ENCODE results near the gene KICS2.
"Not testable (repeated sequence)": the region's sequence is repeated elsewhere in the genome, so short reads cannot be mapped to it uniquely, and the experiment has no call there.

The KICS2 gene

DNA sequence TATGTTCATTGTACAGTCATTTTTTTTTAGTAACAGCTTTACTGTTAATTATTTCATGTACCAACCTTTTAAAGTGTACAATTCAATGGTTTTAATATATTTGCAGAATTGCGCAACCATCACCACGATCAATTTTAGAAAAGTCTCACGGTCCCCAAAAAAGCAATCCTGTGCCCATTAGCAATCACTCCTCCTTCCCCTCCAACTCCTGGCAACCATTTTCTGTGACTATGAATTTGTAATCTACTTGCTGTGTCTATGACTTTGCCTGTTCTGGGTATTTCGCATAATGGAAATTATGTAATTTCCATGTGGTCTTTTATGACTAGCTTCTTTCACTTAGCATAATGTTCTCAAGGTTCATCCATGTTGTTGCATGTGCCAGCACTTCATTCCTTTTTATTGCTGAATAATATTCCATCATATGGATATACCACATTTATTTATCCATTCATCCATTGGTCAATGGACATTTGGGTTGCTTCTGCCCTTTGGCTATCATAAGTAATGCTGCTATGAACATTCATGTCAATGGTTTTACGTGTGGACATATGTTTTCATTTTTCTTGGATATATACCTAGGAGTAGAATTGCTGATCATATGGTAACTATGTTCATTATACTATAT lies 9.9 kb downstream of the KICS2 start:
- DNase-seq = no peak

DNA sequence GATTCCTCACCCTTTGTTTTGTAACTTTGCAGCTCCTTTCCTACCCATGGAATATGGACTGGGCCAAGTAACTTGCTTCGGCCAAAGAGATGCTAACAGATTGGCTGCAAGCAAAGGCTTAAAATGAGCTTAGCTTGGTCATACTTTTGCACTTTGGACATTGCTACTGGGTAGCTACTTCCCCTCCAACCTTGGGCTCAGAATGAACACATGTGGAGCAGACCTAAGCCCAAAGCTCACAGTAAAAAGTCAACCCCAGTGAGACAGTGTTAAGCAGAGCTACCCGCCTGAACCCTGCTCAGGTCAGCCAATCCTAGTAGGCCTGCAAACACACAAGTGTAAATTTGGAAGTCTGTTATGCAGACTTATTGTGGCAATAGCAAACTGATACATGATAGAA lies 14.6 kb downstream of the KICS2 start:
- DNase-seq = no peak

DNA sequence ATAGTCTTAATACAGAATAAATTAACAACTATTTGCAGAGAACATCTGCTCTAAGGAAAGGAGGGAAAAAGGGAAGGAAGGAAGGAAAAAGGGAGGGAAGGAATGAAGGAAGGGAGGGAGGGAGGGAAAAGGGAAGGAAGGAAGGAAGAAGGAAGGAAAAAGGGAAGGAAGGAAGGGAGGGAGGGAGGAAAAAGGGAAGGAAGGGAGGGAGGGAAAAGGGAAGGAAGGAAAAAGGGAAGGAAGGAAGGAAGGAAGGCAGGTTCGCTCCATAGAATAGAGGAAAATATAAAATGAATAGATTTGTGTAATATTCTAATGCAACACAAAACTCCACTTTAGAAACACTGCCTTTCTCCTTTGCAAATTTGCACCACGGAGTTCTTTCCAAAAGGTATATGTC lies 16.6 kb downstream of the KICS2 start:
- DNase-seq = no peak

DNA sequence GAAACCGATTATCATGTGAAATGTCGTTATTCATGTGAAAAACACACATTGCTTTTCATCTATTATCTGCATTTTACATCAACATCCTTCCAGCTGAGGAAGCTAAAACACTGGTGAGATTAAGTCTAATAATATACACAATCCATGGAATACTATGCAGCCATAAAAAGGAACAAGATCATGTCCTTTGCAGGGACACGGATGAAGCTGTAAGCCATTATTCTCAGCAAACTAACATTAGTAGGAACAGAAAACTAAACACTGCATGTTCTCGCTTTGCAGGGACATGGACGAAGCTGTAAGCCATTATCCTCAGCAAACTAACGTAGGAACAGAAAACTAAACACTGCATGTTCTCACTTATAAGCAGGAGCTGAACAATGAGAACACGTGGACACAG lies 18.3 kb downstream of the KICS2 start:
- no peak for DNase-seq

DNA sequence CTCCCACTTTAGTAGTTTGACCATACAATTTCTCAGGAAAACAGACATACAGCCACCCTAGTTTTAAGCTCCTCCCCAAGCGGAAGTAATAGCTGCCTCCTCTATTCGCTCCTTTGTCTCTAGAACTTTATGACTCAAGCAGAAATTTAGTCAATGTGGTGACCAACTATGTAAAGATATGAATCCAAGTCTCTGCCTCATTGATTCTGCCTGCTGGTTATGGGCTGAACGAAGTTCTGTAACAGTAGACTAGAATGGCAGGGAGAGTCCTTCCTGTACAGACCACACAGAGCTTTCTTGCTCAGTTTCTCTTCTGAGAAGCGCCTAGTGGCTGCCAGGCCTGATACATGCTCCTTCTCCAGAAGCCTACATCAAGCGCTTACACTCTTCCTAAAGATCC lies 19.1 kb downstream of the KICS2 start:
- DNase-seq = no peak

DNA sequence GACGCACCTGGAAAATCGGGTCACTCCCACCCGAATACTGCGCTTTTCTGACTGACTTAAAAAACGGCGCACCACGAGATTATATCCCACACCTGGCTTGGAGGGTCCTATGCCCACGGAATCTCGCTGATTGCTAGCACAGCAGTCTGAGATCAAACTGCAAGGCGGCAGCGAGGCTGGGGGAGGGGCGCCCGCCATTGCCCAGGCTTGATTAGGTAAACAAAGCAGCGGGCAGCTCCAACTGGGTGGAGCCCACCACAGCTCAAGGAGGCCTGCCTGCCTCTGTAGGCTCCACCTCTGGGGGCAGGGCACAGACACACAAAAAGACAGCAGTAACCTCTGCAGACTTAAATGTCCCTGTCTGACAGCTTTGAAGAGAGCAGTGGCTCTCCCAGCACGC lies 26.3 kb downstream of the KICS2 start:
- DNase-seq = not testable (repeated sequence)

DNA sequence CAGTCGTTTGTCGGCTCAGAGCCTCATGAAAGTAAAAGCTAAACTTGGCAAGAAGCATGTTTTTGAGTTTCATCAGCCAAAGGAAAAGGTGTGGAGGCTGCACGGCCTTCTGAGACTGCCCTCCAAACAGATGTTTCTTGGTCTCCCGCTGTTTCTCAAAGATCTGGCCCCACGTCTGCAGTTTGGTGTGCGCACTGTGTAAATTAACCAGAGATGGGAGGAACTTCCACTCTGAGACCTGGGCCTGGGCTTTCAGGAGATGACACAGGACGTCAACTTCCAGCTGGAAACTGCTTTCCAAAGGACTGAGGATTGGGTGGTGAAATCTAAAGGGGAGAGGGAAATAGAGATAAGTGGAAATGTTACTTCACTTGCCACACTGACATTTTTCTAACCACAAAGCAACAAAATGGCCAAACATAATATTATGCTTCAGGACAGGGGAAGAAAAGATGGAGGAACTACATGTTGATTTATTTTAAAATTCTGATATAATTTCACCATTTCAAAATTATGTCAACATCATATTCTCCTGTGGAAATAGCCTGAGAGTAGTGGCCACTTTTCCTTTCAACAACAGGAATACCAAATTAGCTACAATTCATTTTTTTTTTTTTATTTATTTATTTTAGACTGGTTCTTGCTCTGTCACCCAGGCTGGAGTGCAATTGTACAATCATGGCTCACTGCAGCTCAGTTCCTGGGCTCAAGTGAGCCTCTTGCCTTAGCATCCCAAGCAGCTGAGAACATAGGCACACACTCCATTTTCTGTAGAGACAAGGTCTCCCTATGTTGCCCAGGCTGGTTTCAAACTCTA lies 27.6 kb downstream of the KICS2 start:
- DNase-seq = no peak

DNA sequence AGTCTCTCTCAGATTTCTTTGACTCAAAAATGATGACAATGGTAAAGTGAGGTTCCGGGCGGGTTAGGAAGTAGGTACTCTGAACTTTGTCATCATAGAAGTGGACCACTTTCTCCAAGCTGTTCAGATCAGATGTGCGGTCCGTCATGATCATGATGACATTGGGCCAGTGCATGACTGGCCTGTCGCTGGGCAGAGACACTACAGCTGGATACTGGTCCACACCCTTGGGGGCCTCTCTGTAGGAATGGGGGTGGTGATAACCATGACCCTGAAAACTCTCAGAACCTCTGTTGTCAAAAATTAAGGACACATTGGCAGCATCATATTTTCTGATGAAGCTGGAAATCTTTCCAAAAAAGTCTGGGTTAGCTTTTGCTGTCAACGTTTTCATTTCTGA lies 28.2 kb downstream of the KICS2 start:
- DNase-seq = no peak

DNA sequence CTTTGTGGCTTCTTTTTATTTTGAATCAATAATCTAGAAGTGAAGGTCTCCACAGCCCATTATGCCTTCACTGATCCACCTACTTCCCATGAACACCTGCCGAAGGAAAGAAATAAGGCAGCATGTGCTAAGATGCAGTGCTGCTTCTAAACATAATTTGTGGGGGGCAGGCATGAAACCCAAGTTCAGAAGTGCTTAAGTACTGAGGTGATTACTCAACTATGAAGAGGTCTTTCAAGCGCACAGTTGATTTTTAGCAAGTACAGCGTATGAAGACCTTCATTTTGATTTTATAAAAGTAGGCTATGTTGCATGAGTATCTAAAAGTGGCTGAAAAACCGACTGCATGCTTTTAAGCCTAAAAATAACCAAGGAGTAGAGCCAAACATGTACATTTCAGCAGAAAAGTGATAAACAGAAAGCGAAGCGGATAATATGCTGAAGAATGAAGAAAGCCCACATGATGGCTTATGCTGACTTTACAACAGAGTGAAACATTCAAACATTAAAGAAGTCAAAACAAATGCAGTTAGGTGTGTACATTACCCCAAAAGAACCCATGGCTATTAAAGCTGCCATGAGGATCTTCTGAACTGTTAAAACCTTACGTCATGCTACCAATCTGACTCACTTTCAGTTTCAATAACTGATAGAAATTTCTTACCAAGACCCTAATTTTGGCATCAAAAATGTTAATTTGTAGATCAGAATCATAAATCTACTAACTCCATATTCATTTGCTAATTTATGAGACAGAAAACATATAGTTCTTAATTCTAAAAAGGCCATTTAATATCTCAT lies 29.3 kb downstream of the KICS2 start:
- DNase-seq = no peak

DNA sequence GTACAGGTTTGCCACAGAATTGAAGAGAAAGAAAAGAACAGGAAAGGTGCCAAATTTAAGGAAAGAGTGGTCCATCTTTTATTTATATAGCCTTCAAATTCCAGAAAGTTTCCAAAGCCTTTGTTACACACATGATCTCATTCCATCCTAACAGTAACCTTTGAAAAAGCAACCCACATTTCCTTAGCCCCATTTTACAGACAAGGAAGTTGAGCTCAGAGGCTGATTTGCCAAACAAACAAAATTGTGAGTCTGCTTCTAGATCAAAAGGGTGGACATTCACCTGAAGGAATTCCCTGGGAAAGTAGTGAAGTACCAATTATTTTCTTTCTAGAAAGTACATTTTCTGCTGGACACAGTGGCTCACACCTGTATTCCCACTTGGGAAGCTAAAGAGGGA lies 32.0 kb downstream of the KICS2 start:
- DNase-seq = no peak

DNA sequence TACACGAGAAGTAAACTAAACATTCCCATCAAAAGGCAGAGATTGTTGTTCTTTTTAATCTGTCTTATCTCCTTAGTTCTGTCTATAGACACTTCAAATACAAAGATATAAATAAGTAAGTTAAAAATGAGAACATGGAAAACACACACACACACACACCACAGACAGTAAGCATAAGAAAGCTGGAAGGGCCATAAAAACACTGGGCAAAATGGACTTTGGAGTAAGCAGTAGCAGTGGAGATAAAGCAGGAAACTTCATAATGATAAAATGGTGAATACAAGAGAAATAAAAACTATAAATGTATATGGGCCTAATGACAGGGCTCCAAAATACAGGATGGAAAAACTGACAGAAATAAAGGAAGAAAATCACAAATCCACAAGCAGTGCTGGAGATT lies 32.6 kb downstream of the KICS2 start:
- no peak for DNase-seq

DNA sequence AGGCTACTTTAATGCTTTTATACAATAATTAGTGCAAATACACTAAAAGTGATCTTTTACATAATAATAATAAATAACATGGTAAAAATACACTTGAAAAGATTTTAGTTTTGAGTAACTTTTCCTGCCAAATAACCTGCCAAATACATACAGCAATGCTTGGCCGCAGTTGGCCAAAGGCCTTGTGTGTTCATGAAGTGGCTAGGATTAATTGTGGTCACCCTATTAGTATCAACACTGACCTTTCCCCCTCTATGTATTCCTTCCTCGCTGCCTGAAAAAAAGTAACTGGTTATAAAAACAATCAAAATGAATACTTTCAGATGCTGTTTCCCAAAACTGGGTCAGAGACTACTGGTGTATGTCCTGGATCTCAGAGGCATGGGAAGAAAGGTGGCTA lies 34.3 kb downstream of the KICS2 start:
- DNase-seq = no peak

DNA sequence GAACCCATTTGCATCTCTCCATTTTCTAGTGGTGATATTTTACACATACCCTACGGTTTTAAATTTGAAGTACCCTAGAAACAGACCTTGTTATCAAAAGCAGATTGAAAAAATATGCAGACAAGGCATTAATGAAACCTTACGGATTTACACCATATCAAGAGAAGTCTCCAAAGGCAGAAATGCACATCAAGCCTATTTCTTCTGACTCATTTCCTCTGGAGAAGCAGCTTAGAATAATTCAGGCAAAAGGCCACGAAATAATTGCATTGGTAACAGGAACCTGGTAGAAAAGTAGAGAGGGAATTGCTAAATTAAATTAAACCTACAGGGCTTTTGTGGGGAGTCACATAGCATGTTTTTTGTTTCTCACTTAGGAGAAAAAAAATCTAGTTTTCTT lies 34.7 kb downstream of the KICS2 start:
- DNase-seq = no peak

DNA sequence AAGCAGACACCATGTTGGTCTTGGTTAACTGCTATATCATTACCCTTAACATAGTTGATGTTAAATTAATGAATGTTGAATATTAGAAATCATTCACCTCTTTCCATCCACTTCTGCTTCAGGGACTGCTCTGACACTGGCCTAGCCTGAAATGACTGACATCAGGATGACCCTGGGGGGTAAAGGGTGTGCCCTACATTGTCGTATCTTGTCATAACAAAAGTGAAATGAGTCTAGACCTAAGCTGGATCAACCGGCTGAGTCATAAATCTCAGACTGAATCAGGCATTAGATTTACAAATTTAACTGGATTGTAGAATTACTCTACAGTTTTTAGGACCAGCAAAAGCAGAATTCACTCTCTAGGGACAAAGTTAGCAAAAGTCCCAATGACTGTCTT lies 35.3 kb downstream of the KICS2 start:
- no peak for DNase-seq

DNA sequence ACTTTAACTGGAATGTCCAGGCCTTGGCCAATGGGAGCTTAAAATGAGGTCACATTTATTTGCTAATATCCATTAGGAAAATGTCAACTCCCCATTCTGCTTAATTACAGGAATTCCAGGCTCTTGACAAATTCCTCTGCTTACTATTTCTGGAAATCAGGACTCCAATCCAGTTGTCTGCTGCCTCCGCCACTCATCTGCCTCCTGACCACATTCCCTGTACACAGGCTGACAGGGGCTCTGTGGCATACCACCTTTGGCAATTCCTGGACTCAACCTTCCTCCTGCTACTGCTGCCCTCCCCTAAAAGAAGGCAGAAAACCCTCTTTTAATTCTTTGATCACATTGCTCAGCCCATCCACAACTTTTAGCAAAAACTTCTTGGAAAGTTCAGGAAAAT lies 37.9 kb downstream of the KICS2 start:
- no peak for DNase-seq

DNA sequence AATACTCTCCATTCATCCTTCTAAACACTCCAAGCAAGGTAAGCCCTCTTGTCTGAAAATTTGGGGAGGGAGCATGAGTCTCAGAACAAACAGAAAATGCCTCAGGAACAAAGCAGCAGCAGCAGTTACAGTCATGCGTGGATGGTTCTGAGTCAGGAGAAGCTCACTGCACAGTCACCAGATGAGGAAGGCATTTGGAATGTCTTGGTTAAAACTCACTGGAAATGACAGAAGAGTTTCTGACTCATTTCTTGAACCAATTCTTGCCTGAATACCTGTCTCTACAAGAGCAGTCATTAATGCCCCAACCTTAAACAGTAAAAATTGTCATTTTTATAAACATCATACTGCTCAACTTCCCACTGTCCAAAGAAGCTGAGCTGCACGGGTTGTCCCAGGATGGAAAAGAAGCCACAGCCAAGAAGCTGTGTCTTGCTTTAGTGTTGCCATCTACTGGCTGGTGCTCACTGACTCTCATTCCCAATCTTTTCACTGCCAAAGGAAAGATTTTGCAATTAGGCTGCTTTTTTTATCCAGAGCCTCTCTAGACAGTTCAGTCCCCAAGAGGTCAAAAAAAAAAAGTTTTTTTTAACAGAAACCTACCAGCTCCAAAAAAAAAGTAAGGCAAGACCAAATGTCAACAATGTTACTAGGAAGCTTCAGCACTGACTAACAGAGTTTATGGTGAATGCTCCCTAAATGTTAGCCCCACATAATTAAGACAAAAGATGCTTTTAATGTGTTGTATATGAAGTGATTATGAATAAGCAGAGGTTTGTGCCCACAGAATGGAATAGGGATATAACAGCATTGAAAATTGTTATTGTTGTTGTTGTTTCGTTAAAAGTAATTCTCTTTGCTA lies 40.4 kb downstream of the KICS2 start:
- DNase-seq = peak in 1 of 2 experiments; percentile 50

DNA sequence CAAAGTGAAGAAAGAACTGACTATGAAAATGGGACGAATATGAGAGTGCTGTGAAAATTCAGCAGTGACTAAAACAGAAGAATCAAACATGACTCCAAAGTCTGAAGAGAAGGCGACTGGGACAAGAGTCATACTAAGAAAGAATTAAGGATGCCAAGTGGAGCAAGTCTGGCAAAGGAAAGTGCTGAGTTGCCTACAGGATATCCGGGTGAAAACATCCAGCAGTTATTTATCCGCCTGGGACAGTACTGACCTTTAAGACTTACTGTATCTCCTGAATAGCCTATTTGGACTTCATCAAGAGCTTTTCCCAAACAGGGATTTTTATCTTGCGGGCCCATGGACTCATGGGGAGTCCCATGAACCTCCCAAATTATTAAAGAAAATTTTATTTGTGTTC lies 41.1 kb downstream of the KICS2 start:
- no peak for DNase-seq

DNA sequence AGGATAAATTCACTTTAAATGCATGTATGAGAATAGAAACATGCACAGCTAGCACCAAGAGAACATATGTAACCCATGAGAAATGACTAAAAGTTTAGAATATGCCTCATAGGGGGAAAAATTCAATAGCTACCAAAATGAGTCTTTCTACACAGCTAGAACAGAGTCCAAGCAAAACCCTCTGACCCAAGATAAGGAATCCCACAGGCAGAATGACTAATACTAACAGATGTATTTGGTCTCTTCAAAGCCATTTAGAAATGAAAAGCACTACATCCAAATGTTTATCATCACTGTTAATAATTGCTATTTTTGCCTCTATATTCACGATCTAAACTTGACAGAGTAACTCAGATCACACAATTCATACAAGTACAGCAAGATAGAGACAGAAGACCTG lies 44.0 kb downstream of the KICS2 start:
- DNase-seq = no peak

DNA sequence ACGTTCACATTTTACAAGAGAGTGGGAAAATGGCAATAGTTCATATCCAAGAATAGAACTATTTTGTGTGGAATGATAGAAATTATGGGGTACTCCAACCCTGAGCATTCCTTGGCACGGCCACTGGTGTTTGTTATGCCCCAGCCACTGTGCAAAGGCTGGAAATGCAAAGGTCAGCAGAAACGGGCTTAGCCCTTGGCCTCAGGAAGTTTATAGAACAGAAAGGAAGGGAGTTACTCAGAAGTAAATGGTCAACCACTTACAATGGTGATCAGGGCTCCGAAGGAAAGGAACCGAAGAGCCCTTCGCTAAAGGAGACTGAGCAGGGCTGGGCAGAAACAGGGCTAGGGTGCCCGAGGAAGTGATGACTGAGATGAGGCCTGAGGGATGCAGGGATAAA lies 45.1 kb downstream of the KICS2 start:
- no peak for DNase-seq

DNA sequence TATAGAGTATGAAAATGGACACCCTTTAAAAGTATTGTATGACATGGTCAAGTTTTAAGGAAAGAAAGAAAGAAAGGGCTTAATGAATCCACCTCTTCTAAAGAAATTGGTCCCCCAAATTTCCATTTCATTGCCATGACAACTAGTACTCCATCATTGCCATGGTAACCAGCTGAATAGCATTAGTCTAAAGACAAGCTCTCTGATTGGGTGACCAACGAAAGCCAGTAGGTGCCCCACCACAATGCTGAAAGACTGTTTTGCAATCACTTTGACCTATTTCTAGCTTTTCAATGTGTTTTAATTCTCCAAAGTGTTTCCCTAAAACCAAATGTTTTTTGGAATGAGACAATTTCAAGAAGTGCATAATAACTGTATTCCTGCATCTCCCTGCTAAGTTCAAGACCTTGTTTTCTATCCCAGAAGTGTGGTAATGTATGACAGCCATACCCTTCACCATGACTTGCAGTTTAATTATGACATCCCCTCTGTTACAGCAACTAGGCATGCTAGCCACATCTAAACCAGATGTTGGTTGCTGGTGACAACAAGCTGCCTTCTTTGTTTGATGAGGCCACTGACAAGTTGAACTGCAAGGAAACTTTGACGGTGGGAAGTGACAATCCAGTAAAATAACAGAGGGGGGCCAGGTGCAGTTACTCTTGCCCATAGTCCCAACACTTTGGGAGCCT lies 46.7 kb downstream of the KICS2 start:
- DNase-seq = no peak

DNA sequence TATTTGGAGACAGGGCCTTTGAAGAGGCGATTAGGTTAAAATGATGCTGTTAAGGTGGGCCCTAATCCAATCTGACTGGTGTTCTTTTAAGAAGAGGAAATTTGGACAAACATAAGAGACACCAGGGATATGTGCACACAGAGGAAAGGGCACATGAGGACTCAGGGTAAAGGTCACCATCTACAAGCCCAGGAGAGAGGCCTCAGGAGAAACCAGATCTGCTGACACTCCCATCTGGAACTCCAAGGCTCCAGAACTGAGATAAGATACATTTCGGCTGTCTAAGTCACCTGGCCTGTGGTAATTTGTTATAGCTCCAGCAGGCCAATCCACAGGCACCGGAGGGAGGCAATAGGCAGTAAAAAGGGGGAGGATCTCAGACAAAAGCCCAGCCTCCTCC lies 48.6 kb downstream of the KICS2 start:
- DNase-seq = no peak

All from NCI-H524 (cell line).